ENCODE measurements around the gene CSF2. TPM values are rescaled to one million over a fixed set of nuclear protein-coding genes. Genes with fewer than 3 reads are reported as not detected.

The CSF2 gene
- total RNA-seq, 1 experiment from 2014 or later = not detected

DNA sequence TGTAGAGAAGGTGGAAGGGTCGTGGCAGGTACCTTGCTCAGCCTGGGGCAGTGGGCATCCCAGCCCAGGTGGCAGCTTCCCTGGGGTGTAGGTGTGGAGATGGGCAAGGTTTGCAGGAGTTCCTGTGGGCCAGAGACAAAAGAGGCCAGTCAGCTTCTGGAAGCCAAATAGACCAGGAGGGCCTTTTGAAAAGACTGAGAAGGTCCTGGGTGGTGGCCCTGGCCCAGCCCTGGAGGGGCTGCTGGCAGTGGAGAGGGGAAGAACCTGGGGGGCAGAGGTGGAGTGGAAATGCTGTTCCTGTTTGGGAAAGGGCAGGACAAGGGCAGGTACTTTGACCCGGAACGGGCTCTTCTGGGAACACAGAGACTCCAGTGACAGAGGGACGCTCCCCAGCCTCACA, 20.1 kb upstream of the CSF2 start:
- H4K20me1 ChIP-seq (ENCODE audit: insufficient read depth) = no peaks in the 10 kb centered on the region
- no peaks in the 10 kb centered on the region for H3K79me2 ChIP-seq (ENCODE audit: low read depth)
- TF ChIP-seq, protein P1, sequence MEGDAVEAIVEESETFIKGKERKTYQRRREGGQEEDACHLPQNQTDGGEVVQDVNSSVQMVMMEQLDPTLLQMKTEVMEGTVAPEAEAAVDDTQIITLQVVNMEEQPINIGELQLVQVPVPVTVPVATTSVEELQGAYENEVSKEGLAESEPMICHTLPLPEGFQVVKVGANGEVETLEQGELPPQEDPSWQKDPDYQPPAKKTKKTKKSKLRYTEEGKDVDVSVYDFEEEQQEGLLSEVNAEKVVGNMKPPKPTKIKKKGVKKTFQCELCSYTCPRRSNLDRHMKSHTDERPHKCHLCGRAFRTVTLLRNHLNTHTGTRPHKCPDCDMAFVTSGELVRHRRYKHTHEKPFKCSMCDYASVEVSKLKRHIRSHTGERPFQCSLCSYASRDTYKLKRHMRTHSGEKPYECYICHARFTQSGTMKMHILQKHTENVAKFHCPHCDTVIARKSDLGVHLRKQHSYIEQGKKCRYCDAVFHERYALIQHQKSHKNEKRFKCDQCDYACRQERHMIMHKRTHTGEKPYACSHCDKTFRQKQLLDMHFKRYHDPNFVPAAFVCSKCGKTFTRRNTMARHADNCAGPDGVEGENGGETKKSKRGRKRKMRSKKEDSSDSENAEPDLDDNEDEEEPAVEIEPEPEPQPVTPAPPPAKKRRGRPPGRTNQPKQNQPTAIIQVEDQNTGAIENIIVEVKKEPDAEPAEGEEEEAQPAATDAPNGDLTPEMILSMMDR (conservative IDR thresholded peaks at IDR 0.05) = no peak
- no peak for TF ChIP-seq EZH2 (IDR thresholded peaks at IDR 0.05; ENCODE audit: low read depth)
- H3K4me1 ChIP-seq (replicated peaks; ENCODE audit: insufficient read depth) = no peaks in the 10 kb centered on the region
- DNase-seq = no peak
- H3K36me3 ChIP-seq (ENCODE audit: low read depth) = no peaks in the 10 kb centered on the region
- no peaks in the 10 kb centered on the region for H3K9me3 ChIP-seq (ENCODE audit: insufficient read depth, low read depth)
- H2AFZ ChIP-seq = no peak overlapping the region
- H3K27ac ChIP-seq = no peak overlapping the region
- no TSS peak for BruUV-seq (replicated peaks)
- H3K9me2 ChIP-seq (ENCODE audit: insufficient read depth) = no peaks in the 10 kb centered on the region
- peaks cover 25% of the 10 kb centered on the region; the same call in 1 of the 2 replicates for H3K27me3 ChIP-seq (ENCODE audit: insufficient read depth, low read depth)
- H3K4me3 ChIP-seq = no peak overlapping the region
- no peak overlapping the region for H3K4me2 ChIP-seq
- no peaks in the 10 kb centered on the region for H3F3A ChIP-seq (ENCODE audit: insufficient read depth, low read depth)
- POLR2A ChIA-PET (ENCODE audit: unreplicated experiment) = no interaction called here
- CTCF ChIA-PET = no interaction called here
- intact Hi-C loops (cut with micrococcal nuclease; ENCODE audit: unreplicated experiment) = no loop called here

DNA sequence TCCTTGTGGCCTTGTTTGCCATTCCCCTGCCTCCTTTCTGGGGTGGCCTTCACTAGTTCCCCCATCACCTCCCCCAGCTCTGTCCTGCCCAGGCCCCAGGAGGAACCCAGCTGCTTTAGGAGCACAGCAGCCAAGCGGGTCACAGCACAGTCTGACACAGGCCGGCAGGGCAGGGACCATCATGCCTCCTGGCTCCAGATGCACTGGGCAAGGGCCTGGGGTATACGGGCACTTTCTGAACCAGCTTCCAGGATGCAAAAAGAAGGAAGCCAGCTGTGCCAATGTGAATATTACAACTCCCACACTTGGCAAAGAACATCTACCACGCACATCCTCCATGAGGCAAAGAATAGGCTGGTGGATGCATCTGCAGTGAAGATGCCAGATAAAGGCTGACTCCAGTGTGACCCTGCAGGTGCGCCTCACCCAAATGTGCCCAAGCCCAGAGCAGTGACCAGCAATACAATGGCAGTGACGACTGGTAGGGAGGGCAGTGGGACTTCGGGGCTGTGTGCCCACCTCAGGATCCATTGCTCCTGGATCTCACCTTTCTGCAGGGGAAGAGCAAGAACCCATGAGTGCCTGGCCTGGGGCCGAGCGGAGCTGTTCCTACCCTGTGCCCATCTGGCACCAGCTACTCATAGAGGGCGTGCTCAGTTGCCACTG, 19.4 kb upstream of the CSF2 start:
- H3K4me3 ChIP-seq = no peak overlapping the region
- H3K27me3 ChIP-seq (ENCODE audit: insufficient read depth, low read depth) = peaks cover 18% of the 10 kb centered on the region; the same call in 1 of the 2 replicates
- intact Hi-C loops (cut with micrococcal nuclease; ENCODE audit: unreplicated experiment) = no loop called here
- ChIA-PET CTCF (no interaction called here), POLR2A (ENCODE audit: unreplicated experiment) (no interaction called here)
- no peaks in the 10 kb centered on the region for H3K36me3 ChIP-seq (ENCODE audit: low read depth)
- H3K4me2 ChIP-seq = no peak overlapping the region
- BruUV-seq (replicated peaks) = no TSS peak
- no peaks in the 10 kb centered on the region for H3F3A ChIP-seq (ENCODE audit: insufficient read depth, low read depth)
- no peaks in the 10 kb centered on the region for H3K9me3 ChIP-seq (ENCODE audit: insufficient read depth, low read depth)
- no peak for DNase-seq
- H3K79me2 ChIP-seq (ENCODE audit: low read depth) = no peaks in the 10 kb centered on the region
- H3K27ac ChIP-seq = no peak overlapping the region
- no peaks in the 10 kb centered on the region for H3K9me2 ChIP-seq (ENCODE audit: insufficient read depth)
- H2AFZ ChIP-seq = no peak overlapping the region
- TF ChIP-seq EZH2 (IDR thresholded peaks at IDR 0.05; ENCODE audit: low read depth) = no peak
- TF ChIP-seq, protein P1 (conservative IDR thresholded peaks at IDR 0.05) = no peak
- H3K4me1 ChIP-seq (replicated peaks; ENCODE audit: insufficient read depth) = no peaks in the 10 kb centered on the region
- H4K20me1 ChIP-seq (ENCODE audit: insufficient read depth) = no peaks in the 10 kb centered on the region

DNA sequence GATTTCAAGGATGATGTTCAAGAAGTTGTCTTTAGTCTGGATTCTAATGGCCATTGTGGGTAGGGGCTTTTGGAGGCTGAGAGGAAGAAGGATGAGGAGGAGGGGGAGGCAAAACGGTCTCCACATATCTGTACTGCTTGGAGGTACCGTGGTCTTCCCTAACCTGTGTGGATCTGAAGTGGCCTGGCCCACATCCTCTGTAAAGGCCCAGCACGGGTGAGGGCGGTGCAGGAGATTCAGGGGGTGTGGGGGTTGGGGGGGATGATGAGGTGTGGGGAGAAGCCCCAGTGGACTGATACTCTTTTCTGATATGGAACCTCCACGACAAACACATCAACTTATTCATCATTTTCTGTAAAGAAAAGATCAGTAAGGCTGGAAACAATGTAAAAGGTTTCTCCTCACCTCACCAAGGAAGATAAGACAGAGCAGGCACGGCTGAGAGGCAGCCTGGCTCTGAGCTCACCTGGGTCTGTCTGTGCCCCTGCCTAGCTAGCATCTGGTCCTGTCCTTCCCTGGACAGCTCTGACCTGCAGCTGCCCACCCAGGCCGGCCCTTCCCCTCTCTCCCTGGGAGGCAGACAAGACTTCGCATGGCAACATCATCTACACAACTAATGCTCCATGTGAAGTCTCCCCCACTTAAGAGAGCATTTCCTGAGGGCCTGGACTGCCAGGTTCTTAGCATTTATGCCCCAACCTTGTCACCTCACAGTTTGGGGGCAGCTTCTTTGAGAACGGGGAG, 18.7 kb upstream of the CSF2 start:
- Histone ChIP-seq H3K9me2 (ENCODE audit: insufficient read depth) (no peaks in the 10 kb centered on the region), H3K4me2 (no peak overlapping the region), H3K4me1 (replicated peaks; ENCODE audit: insufficient read depth) (no peaks in the 10 kb centered on the region), H3K36me3 (ENCODE audit: low read depth) (no peaks in the 10 kb centered on the region), H3K27ac (no peak overlapping the region), H3K4me3 (no peak overlapping the region), H4K20me1 (ENCODE audit: insufficient read depth) (no peaks in the 10 kb centered on the region), H3K9me3 (ENCODE audit: insufficient read depth, low read depth) (no peaks in the 10 kb centered on the region), H3K27me3 (ENCODE audit: insufficient read depth, low read depth) (peaks cover 14% of the 10 kb centered on the region; the same call in 1 of the 2 replicates), H2AFZ (no peak overlapping the region), H3F3A (ENCODE audit: insufficient read depth, low read depth) (no peaks in the 10 kb centered on the region), H3K79me2 (ENCODE audit: low read depth) (no peaks in the 10 kb centered on the region)
- TF ChIP-seq, protein P1 (conservative IDR thresholded peaks at IDR 0.05) = no peak
- no peak for TF ChIP-seq EZH2 (IDR thresholded peaks at IDR 0.05; ENCODE audit: low read depth)
- no TSS peak for BruUV-seq (replicated peaks)
- intact Hi-C loops (cut with micrococcal nuclease; ENCODE audit: unreplicated experiment) = no loop called here
- DNase-seq = no peak
- CTCF ChIA-PET = no interaction called here
- POLR2A ChIA-PET (ENCODE audit: unreplicated experiment) = no interaction called here

Data from PC-9 (cell line).